GM21717 (cell line): ENCODE measurements around the gene TBC1D24.
A peak's percentile ranks its signal among the peaks of the same experiment; 100 is the strongest.

Experiments
- ATAC-seq: cut with Tn5 transposase; IDR thresholded peaks from one replicate; pipeline ENCODE4 v1.9.1; 2021; ENCODE audit warnings: mild to moderate bottlenecking, moderate library complexity; ENCODE audit not compliant: unreplicated experiment

TBC1D24 gene

DNA sequence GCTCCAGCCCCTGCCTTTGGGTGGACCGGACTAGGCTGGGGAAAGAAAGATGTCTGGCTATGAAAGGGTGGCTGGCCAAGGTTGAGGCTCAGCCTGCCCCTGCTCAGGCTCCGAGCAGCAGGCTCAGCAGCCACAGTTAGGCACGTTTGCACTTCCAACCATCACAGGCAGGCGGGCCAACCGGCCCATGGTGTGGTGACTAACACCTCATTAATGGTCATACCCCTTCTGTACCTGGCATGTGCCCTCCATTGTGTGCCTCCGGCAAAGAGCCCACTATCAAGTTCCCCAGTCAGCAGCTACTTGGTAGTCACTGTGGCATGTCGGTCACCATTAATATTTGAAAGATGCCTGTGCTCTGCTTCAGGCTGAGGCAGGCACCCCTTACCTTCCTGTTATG is 6.7 kb downstream of the TBC1D24 start:
- ATAC-seq, result no peak

- no peak for ATAC-seq
Measured at GRCh38 chr16:2482249-2482648, 7.3 kb downstream of the TBC1D24 start.

- ATAC-seq, result no peak
Measured at GRCh38 chr16:2482708-2483534, 8.0 kb downstream of the TBC1D24 start.

DNA sequence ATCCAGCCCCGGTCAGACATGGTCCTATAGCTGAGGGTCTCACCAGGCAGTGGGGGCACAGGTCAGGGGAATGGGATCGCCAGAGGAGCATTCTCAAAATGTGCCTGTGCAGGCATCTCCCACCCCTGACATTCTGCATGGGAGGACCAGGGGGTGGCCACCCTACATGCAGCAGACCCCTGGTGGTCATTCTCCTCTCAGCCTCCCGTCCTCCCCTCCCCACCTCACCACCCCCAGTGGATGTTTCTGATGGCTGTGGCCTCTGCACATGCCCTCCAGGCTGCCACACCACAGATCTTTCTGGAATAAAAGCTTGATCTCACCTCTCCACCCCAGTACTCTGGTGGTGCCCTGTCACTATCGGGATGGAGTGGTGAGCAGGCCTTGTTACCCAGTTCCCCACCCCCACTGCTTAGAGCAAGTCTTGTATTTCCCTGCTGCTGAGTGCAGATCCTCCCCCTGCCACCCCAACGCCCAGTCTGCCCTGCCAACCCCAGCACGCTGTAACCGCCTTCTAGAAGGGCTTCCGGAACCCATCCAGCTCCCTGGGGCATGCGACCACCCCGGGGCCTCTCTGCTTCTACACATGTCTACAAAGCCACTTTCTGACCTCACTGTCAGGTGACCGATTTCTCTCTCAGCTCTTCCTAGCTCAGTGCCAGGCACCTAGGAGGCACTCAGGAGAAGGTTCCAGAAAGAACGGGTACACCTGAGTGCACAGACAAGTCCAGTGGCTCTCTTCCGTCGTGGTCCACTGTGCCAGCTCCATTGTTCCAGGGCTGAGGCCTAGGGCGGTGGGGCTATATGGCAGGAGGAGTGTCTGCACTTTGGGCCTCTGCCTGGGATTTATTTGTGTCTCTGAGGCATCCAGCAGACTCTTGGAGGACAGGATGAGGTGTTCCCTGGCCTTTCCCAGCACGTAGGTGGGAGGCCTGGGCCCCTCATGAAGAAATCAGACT is 9.3 kb downstream of the TBC1D24 start:
- no peak for ATAC-seq

GRCh38 chr16:2484898-2485508 is 10.1 kb downstream of the TBC1D24 start:
- ATAC-seq, result no peak

GRCh38 chr16:2485811-2486507 is 11.0 kb downstream of the TBC1D24 start:
- ATAC-seq, result no peak

DNA sequence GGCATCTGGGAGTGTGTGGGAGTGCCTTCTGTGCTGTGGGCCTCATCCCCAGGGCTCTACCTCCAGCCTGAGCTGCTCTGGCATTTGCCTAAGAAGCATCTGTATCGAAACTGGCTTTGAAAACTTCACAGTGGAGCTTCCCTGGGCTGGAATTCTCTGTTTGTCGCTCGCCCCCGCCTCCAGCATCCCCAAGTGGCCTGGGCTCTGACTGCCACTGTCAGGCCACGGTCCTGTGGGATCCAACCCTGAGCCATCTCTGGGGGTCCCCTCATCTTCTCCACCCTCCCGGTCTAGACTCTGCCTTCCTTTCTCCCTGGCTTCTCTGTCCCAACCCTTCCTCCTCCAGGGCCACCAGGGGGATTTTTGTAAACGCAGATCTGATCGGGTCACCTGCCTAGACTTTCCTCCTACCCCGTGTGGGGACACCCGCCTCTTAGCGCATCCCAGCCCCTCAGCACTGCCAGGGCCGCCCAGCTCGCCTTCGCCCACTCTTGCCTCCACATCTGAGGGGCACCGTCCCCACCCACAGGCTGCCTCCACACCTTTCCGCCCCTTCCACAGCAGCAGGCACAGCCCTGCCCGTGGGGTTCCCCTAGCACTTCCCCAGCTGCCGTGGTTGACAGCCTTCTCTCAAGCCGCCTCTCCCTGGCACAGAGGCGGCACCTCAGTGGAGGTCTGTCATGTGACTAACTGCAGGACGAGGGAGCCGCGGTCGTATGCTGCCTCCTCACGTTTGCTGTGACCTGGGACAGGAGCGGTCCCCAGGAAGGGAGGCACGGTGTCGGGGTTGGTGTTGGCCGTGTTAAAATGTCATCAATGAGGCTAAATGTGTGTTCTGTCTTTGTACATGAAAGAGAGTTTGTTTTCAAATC is 12.0 kb downstream of the TBC1D24 start:
- peak; percentile 49 for ATAC-seq

- ATAC-seq, result no peak
Measured at GRCh38 chr16:2487517-2487842, 12.6 kb downstream of the TBC1D24 start.

- no peak for ATAC-seq
Measured at GRCh38 chr16:2487903-2488531, 13.1 kb downstream of the TBC1D24 start.

DNA sequence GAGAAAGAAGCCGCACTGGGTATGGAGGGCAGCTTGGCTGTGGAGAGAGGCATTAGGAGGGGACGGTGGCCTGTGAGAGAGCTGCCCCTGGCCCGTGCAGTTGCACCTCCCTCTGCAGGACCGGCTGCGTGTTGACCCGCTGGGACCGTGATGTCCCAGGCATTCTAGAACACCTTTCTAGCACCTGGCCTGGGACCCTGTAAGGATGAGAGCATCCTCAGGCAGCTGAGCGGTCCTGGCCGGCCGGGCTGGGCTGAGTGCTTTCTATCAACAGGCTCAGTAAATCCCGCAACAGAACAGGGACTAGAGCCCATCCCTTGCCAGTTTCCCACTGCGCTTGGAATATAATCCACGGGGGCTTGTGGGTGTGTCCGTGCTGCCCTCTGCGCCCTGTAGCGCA is 14.7 kb downstream of the TBC1D24 start:
- ATAC-seq, result no peak

DNA sequence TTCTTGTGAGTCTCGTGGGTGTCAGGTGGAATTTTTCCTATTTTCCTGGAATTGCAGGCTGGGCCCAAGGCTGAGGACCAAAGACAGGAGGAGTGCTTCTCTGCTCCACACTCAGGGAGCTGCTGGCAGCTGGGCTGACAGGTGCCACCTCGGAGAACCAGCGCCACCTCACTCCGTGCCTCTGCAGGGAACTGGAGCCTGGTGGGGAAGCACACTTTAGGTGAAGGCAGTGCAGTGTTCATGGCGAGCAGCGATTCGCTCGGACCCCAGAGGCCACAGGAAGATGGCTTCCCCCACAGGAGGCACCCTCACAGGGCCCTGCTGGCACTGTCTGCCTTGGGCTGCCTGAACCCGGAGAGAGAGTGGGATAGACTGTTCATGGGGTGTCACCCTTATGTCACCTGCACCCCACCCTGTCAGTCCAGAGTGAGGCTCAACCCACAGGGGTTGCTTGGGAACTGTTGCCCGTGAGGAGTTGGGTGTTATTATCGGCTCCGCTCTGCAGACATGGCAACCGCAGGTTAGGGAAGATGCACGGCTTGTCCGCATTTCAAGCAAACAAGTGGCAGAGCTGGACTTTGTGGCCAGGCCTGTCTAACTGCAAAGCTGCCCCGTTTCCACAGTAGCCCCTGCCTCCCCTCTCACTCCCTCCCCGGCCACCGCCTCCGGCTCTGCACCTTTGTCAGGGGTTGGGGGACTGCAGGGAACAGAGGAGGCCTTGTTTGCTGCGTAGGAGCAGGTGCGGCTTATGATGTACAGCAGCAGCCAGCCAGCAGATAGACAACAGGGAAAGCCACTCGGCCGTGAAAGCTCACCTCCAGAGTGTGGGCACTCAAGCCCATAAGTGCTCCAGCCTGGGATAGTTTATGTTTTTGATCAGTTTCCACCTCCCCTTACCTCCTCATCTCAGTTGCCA is 15.5 kb downstream of the TBC1D24 start:
- no peak for ATAC-seq

DNA sequence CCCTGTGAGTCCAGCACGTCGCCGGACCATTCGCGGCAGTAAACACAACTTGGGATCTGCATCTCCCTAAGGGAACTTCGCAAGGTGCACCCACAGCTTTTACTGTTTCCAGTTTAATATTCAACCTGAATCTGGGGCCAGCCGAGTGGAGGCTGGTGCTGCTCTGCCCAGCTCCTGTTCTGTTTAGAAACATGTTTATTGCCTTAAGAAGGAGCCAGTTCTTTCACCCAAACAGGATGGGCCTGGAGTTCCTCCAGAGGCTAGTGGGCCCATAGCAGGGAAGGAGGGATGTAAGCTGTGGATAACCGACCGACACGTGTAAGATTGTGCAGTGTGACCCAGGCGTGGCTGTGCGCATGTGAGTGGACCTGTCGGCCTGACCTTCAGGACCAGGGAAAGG is 17.4 kb downstream of the TBC1D24 start:
- ATAC-seq, result no peak

- no peak for ATAC-seq
Measured at GRCh38 chr16:2493605-2494004, 18.7 kb downstream of the TBC1D24 start.

DNA sequence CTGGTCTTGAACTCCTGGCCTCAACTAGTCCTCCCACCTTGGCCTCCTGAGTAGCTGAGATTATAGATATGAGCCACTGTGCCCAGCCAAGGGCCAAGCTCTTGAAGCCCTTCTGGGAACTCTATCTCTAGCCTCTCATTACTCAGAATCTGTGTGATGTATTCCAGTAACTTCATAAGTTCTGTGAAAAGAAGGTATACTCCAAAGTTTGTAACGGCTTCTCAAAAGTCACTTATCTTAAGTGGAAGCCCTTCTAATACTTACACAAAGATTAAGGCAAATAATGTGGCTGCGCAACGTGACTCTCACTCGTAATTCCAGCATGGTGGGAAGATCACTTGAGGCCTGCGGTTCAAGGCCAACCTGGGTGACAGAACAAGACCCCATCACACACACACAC is 19.7 kb downstream of the TBC1D24 start:
- ATAC-seq, result no peak

- no peak for ATAC-seq
Measured at GRCh38 chr16:2495041-2495440, 20.1 kb downstream of the TBC1D24 start.

GRCh38 chr16:2496223-2497115 is 21.5 kb downstream of the TBC1D24 start:
- ATAC-seq, result no peak

DNA sequence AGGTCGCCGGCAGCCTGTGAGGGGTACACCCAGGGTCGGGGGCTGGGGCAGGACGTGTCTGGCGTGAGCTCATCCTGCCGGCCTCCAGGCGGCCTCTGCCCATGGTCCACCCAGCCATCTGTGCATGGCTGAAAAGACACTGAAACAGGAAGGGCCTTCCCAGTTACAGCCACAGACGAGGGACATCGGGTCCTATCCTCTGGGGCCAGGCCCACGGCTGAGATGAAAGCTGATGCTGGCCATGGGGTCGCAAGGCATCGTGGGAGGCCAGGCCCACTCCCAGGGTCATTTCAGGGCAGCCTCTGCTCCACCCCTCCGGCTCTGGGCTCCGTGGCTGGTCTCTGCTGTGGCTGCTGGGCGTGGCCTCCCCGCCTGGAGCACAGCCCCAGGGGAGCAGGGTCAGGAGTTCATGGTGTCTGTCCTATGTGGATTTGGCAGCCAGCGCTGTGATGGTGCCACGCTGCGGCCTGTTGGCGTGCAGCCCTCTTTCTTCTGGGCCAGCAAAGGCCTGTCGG is 22.2 kb downstream of the TBC1D24 start:
- no peak for ATAC-seq
